Measurements from ENCODE around the gene CIART. TPM values are rescaled to one million over a fixed set of nuclear protein-coding genes. Genes with fewer than 3 reads are reported as not detected.
A peak's percentile ranks its signal among the peaks of the same experiment; 100 is the strongest.

Gene CIART
- total and polyA plus RNA-seq, 7 experiments from 2014 or later = 0.87 to 2.6 (median 2.0) TPM

DNA sequence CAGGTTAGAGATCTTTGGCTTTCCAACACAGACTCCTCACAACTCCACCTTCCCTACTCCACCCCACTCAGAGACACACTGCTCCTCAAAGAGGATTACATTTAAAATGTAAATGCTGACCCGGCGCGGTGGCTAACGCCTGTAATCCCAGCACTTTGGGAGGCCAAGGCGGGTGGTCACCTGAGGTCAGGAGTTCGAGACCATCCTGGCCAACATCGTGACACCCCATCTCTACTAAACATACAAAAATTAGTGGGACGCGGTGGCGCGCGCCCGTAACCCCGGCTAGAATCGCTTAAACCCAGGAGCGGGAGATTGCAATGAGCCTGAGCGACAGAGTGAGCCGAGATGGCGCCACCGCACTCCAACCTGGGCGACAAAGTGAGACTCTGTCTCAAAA lies 44.6 kb upstream of the CIART start:
- H3K27me3 Mint-ChIP-seq = peaks cover 0 to 4% (median 0%) of the 10 kb centered on the region in 5 donors
- peaks cover 0 to 12% (median 0%) of the 10 kb centered on the region in 3 experiments for H3K36me3 ChIP-seq (ENCODE audit: control insufficient read depth in 2 of 3, insufficient read depth in 3 of 3, low read length in 3 of 3)
- ChIA-PET CTCF (no interaction called here), POLR2A (interaction anchor here (2.9 kb wide), 1 partner anchor 126 kb away, joined by 19 read pairs; the partner anchor contains the start of gene RPRD2)
- no peak for DNase-seq
- H3K4me1 Mint-ChIP-seq = peaks cover 11 to 23% (median 18%) of the 10 kb centered on the region in 7 donors
- no peak for ATAC-seq
- H3K36me3 Mint-ChIP-seq = peaks cover 0 to 6% (median 0%) of the 10 kb centered on the region in 5 donors
- no peaks in the 10 kb centered on the region for H3K9me3 ChIP-seq (ENCODE audit: control insufficient read depth in 2 of 3, low read length in 3 of 3)
- intact Hi-C loops (cut with micrococcal nuclease) = loop anchor here in 1 of 2 donors (2.0 to 10.0 kb wide), 3 partner anchors 217 to 819 kb away; partner anchors contain the start of gene GOLPH3L
- H3K9me3 Mint-ChIP-seq = no peaks in the 10 kb centered on the region
- H3K27me3 ChIP-seq (ENCODE audit: control insufficient read depth in 2 of 2, insufficient read depth in 2 of 2, low read length in 2 of 2) = no peaks in the 10 kb centered on the region
- H3K4me3 ChIP-seq (ENCODE audit: low read length) = no peak overlapping the region
- peak overlapping the region in 1 of 9 donors; percentile 7 for H3K27ac Mint-ChIP-seq
- peaks cover 0 to 7% of the 10 kb centered on the region in 2 donors for H3K4me1 ChIP-seq (ENCODE audit: control insufficient read depth in 2 of 2, insufficient read depth in 2 of 2, low read length in 2 of 2)
- peak overlapping the region in 5 of 10 donors; percentile 12 to 48 (median 42) for H3K4me3 Mint-ChIP-seq
- H3K27ac ChIP-seq (ENCODE audit: low read depth, low read length) = no peak overlapping the region

DNA sequence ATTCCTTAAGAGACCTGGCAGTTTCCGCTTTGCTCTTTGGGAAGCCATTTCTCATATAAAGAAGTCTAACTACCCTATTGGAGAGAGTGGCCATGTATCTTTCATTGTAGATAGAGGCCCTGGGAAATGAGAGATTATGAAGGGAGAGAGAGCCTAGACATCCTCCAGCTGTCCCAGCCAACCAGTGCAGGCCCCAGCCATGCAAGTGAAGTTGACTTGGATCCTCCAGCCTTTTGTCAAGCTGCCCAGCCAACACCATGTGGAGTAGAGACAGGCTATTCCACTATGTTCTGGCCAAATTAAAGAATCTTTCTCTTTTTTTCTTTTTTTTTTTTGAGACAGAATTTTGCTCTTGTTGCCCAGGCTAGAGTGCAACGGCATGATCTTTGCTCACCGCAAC lies 39.4 kb upstream of the CIART start:
- Mint-ChIP-seq H3K9me3 (no peaks in the 10 kb centered on the region), H3K27me3 (peaks cover 0 to 12% (median 0%) of the 10 kb centered on the region in 5 donors), H3K4me3 (no peak overlapping the region), H3K27ac (no peak overlapping the region), H3K36me3 (no peaks in the 10 kb centered on the region), H3K4me1 (peaks cover 0 to 6% (median 0%) of the 10 kb centered on the region in 7 donors)
- no peak for DNase-seq
- H3K27ac ChIP-seq (ENCODE audit: low read depth, low read length) = no peak overlapping the region
- no peak overlapping the region for H3K4me3 ChIP-seq (ENCODE audit: low read length)
- ChIA-PET POLR2A (interaction anchor here (0.7 to 1.0 kb wide), 2 partner anchors 9 to 588 kb away, joined by 3 read pairs; no protein-coding TSS in a partner anchor), CTCF (interaction anchor here (0.5 kb wide), 1 partner anchor 67 kb away, joined by 3 read pairs; no protein-coding TSS in a partner anchor)
- intact Hi-C loops (cut with micrococcal nuclease) = no loop called here
- no peaks in the 10 kb centered on the region for H3K36me3 ChIP-seq (ENCODE audit: control insufficient read depth in 2 of 3, insufficient read depth in 3 of 3, low read length in 3 of 3)
- H3K27me3 ChIP-seq (ENCODE audit: control insufficient read depth in 2 of 2, insufficient read depth in 2 of 2, low read length in 2 of 2) = no peaks in the 10 kb centered on the region
- no peaks in the 10 kb centered on the region for H3K9me3 ChIP-seq (ENCODE audit: control insufficient read depth in 2 of 3, low read length in 3 of 3)
- ATAC-seq = no peak
- no peaks in the 10 kb centered on the region for H3K4me1 ChIP-seq (ENCODE audit: control insufficient read depth in 2 of 2, insufficient read depth in 2 of 2, low read length in 2 of 2)

DNA sequence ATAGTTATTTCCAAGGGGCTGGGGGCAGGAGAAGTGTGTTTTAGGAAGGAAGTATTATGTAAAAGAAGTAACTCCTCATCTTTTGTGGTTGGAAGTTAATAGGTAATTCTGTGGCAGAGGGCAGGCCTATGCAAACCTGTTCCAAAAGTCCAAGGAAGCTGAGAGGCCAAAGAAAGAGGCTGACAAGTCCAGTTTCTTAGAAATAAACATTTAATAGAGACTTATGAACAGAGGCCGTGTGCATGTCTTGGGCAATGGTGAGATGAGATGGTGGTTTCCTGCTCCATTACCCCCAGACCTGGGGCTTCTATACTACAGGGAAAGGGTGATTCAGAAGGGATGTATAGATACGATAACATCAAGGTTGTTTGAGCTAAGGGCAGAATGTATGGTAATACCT lies 32.4 kb upstream of the CIART start:
- POLR2A ChIA-PET = interaction anchor here (0.6 to 1.1 kb wide), 2 partner anchors 20 to 735 kb away, joined by 3 read pairs; no protein-coding TSS in a partner anchor
- DNase-seq = no peak
- Histone ChIP-seq H3K27me3 (ENCODE audit: control insufficient read depth in 2 of 2, insufficient read depth in 2 of 2, low read length in 2 of 2) (no peaks in the 10 kb centered on the region), H3K36me3 (ENCODE audit: control insufficient read depth in 2 of 3, insufficient read depth in 3 of 3, low read length in 3 of 3) (no peaks in the 10 kb centered on the region), H3K4me1 (ENCODE audit: control insufficient read depth in 2 of 2, insufficient read depth in 2 of 2, low read length in 2 of 2) (no peaks in the 10 kb centered on the region), H3K4me3 (ENCODE audit: low read length) (no peak overlapping the region), H3K27ac (ENCODE audit: low read depth, low read length) (no peak overlapping the region), H3K9me3 (ENCODE audit: control insufficient read depth in 2 of 3, low read length in 3 of 3) (no peaks in the 10 kb centered on the region)
- intact Hi-C loops (cut with micrococcal nuclease) = no loop called here
- peaks cover 0 to 23% (median 5%) of the 10 kb centered on the region in 5 donors for H3K27me3 Mint-ChIP-seq
- H3K9me3 Mint-ChIP-seq = no peaks in the 10 kb centered on the region
- no peaks in the 10 kb centered on the region for H3K4me1 Mint-ChIP-seq
- H3K27ac Mint-ChIP-seq = no peak overlapping the region
- CTCF ChIA-PET = no interaction called here
- no peak for ATAC-seq
- no peaks in the 10 kb centered on the region for H3K36me3 Mint-ChIP-seq
- H3K4me3 Mint-ChIP-seq = no peak overlapping the region

DNA sequence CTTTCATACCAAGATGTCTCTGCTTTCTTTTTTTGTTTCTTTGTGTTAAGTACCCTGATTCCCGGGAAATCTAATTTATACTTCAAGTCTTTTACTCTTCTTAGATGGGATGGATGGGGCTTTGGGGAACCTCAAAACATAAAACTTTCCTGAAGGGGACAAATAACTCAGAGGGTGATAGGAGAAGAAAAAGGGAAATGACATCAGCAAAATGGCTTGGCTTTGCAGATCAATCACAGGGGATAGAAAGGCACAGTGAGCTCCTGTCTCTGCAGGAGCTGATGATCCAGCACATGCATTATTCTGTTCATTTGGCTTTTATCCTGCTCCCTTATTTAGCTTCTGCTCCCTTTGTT lies 26.2 kb upstream of the CIART start:
- H3K4me3 Mint-ChIP-seq = peak overlapping the region in 9 of 10 donors; percentile 50 to 91 (median 74)
- CTCF ChIA-PET = interaction anchor here (0.6 to 2.4 kb wide), 21 partner anchors 10 to 548 kb away, joined by 3 to 12 read pairs (median 4); partner anchors contain the start of genes APH1A, C1orf54 and FALEC
- POLR2A ChIA-PET = interaction anchor here (1.0 to 3.3 kb wide), 5 partner anchors 13 to 304 kb away, joined by 3 to 13 read pairs (median 5); partner anchors contain the start of genes APH1A, CIART and RPRD2
- Histone ChIP-seq H3K9me3 (ENCODE audit: control insufficient read depth in 2 of 3, low read length in 3 of 3) (no peaks in the 10 kb centered on the region), H3K4me3 (ENCODE audit: low read length) (no peak overlapping the region), H3K27me3 (ENCODE audit: control insufficient read depth in 2 of 2, insufficient read depth in 2 of 2, low read length in 2 of 2) (peaks cover 0 to 10% of the 10 kb centered on the region in 2 donors), H3K27ac (ENCODE audit: low read depth, low read length) (no peak overlapping the region), H3K36me3 (ENCODE audit: control insufficient read depth in 2 of 3, insufficient read depth in 3 of 3, low read length in 3 of 3) (no peaks in the 10 kb centered on the region), H3K4me1 (ENCODE audit: control insufficient read depth in 2 of 2, insufficient read depth in 2 of 2, low read length in 2 of 2) (peaks cover 6 to 8% of the 10 kb centered on the region in 2 donors)
- peaks cover 6 to 23% (median 15%) of the 10 kb centered on the region in 7 donors for H3K4me1 Mint-ChIP-seq
- peaks cover 0 to 1% (median 0%) of the 10 kb centered on the region in 11 donors for H3K9me3 Mint-ChIP-seq
- ATAC-seq = no peak
- peaks cover 13 to 62% (median 32%) of the 10 kb centered on the region in 5 donors for H3K27me3 Mint-ChIP-seq
- intact Hi-C loops (cut with micrococcal nuclease) = loop anchor here (1.0 to 5.0 kb wide), 8 partner anchors 12 to 305 kb away; partner anchors contain the start of genes APH1A (in 1 of the 2), FALEC (in 1 of the 2) and MRPS21 (in 1 of the 2)
- DNase-seq = no peak
- H3K27ac Mint-ChIP-seq = peak overlapping the region in 2 of 9 donors; percentile 4 to 8
- no peaks in the 10 kb centered on the region for H3K36me3 Mint-ChIP-seq

DNA sequence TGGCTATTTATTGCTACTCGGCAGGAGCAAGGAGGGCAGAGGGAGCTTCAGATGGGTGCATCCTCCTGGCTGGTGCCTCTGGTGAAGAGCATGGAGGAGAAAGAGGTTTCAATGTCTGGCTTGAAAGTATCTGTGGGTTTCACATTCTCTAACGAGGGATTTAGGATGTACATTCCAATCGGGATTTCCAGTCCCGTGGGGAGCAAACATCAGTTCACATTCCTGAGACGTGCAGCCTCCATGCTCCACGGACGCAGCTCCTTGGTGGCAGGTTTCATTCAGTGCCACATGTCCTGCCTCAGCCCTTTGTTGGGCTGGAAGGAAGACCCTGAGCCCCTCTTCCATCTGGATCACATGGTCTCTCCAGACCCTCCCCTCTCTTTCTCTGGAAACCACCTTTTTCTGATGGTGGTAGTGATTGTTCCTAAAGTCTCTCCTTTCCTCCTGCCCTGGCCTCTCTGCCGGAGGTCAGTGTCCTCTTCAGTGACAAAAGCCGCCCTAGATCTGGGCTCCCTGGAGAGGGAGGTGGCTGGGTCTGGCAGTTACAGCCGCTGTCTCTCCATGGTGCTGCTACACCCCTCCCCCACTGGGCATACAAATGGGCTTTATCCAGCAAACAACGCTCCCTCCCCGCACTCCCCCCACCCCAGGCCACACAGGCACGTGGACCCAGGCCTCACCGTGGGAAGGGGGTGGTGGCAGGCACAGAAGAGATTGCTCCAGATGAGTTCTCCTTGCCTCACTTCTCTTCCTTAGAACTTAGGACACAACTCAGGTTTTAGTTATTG lies 25.6 kb upstream of the CIART start:
- Histone ChIP-seq H3K27me3 (ENCODE audit: control insufficient read depth in 2 of 2, insufficient read depth in 2 of 2, low read length in 2 of 2) (peaks cover 0 to 10% of the 10 kb centered on the region in 2 donors), H3K27ac (ENCODE audit: low read depth, low read length) (no peak overlapping the region), H3K4me1 (ENCODE audit: control insufficient read depth in 2 of 2, insufficient read depth in 2 of 2, low read length in 2 of 2) (peaks cover 6 to 8% of the 10 kb centered on the region in 2 donors), H3K9me3 (ENCODE audit: control insufficient read depth in 2 of 3, low read length in 3 of 3) (no peaks in the 10 kb centered on the region), H3K4me3 (ENCODE audit: low read length) (no peak overlapping the region), H3K36me3 (ENCODE audit: control insufficient read depth in 2 of 3, insufficient read depth in 3 of 3, low read length in 3 of 3) (no peaks in the 10 kb centered on the region)
- ChIA-PET CTCF (interaction anchor here (0.6 to 2.4 kb wide), 21 partner anchors 9 to 547 kb away, joined by 3 to 12 read pairs (median 4); partner anchors contain the start of genes APH1A, C1orf54 and FALEC), POLR2A (interaction anchor here (1.0 to 3.3 kb wide), 4 partner anchors 12 to 303 kb away, joined by 3 to 13 read pairs (median 8); partner anchors contain the start of genes APH1A and RPRD2)
- peaks cover 13 to 62% (median 32%) of the 10 kb centered on the region in 5 donors for H3K27me3 Mint-ChIP-seq
- peaks cover 6 to 23% (median 15%) of the 10 kb centered on the region in 7 donors for H3K4me1 Mint-ChIP-seq
- H3K27ac Mint-ChIP-seq = peak overlapping the region in 1 of 9 donors; percentile 4
- intact Hi-C loops (cut with micrococcal nuclease) = loop anchor here (1.0 to 5.0 kb wide), 8 partner anchors 12 to 304 kb away; partner anchors contain the start of genes APH1A (in 1 of the 2), FALEC (in 1 of the 2) and MRPS21 (in 1 of the 2)
- H3K36me3 Mint-ChIP-seq = no peaks in the 10 kb centered on the region
- H3K4me3 Mint-ChIP-seq = peak overlapping the region in 3 of 10 donors; percentile 59 to 91 (median 78)
- DNase-seq = no peak
- no peak for ATAC-seq
- H3K9me3 Mint-ChIP-seq = peaks cover 0 to 1% (median 0%) of the 10 kb centered on the region in 11 donors

All from naive thymus-derived CD4-positive, alpha-beta T cell (primary cell).